GM12874 (cell line): ENCODE measurements around the gene GRM7.

ENCODE experiments used
- CTCF ChIP-seq: IDR thresholded peaks from 2 replicates; pipeline ENCODE4 v1.5.1; 2011; ENCODE audit warnings: low read depth, mild to moderate bottlenecking, control low read depth, low read length, moderate library complexity; ENCODE audit not compliant: insufficient read depth

The GRM7 gene

GRCh38 chr3:7315037-7315436, 454.1 kb downstream of the GRM7 start:
- TF ChIP-seq CTCF, result no peak

GRCh38 chr3:7322957-7323669, 462.2 kb downstream of the GRM7 start:
- TF ChIP-seq CTCF, result no peak

- no peak for TF ChIP-seq CTCF
Measured at GRCh38 chr3:7328339-7328738, 467.4 kb downstream of the GRM7 start.

- TF ChIP-seq CTCF, result no peak
Measured at GRCh38 chr3:7332696-7333095, 471.8 kb downstream of the GRM7 start.

- no peak for TF ChIP-seq CTCF
Measured at GRCh38 chr3:7333125-7333524, 472.2 kb downstream of the GRM7 start.

- TF ChIP-seq CTCF, result no peak
Measured at GRCh38 chr3:7340795-7341194, 479.9 kb downstream of the GRM7 start.

- no peak for TF ChIP-seq CTCF
Measured at GRCh38 chr3:7346364-7346763, 485.4 kb downstream of the GRM7 start.
